ENCODE measurements around the gene IL1RAPL2.

Gene IL1RAPL2

GRCh38 chrX:105282077-105282476 lies 716.1 kb downstream of the IL1RAPL2 start:
- Histone ChIP-seq H3K4me2 (ENCODE audit: low read length) (no peak overlapping the region), H3K27me3 (ENCODE audit: control insufficient read depth, low read length) (no peaks in the 10 kb centered on the region), H3K36me3 (ENCODE audit: control insufficient read depth, low read length) (no peaks in the 10 kb centered on the region), H3K4me3 (ENCODE audit: low read length) (no peak overlapping the region), H3K79me2 (ENCODE audit: control insufficient read depth, low read length) (no peaks in the 10 kb centered on the region), H4K20me1 (ENCODE audit: control insufficient read depth, insufficient read depth, low read depth, low read length) (no peaks in the 10 kb centered on the region), H3K4me1 (ENCODE audit: control insufficient read depth, low read length) (no peaks in the 10 kb centered on the region), H3F3A (ENCODE audit: control insufficient read depth, insufficient read depth) (no peaks in the 10 kb centered on the region), H3K9me2 (replicated peaks; ENCODE audit: control insufficient read depth, low read length) (no peaks in the 10 kb centered on the region), H3K9me3 (ENCODE audit: control insufficient read depth, insufficient read depth, low read length) (no peaks in the 10 kb centered on the region), H3K27ac (ENCODE audit: low read depth, low read length) (no peak overlapping the region)
- no peak for TF ChIP-seq EZH2phosphoT487 (IDR thresholded peaks at IDR 0.05; ENCODE audit: borderline replicate concordance, low read length)
- no peak for TF ChIP-seq CTCF (IDR thresholded peaks at IDR 0.05; ENCODE audit: low read depth, low read length, poor library complexity, severe bottlenecking)

- H3F3A ChIP-seq (ENCODE audit: control insufficient read depth, insufficient read depth): no peaks in the 10 kb centered on the region
- H3K4me3 ChIP-seq (ENCODE audit: low read length): no peak overlapping the region
- no peaks in the 10 kb centered on the region for H4K20me1 ChIP-seq (ENCODE audit: control insufficient read depth, insufficient read depth, low read depth, low read length)
- H3K79me2 ChIP-seq (ENCODE audit: control insufficient read depth, low read length): no peaks in the 10 kb centered on the region
- no peaks in the 10 kb centered on the region for H3K4me1 ChIP-seq (ENCODE audit: control insufficient read depth, low read length)
- no peaks in the 10 kb centered on the region for H3K27me3 ChIP-seq (ENCODE audit: control insufficient read depth, low read length)
- no peaks in the 10 kb centered on the region for H3K9me2 ChIP-seq (replicated peaks; ENCODE audit: control insufficient read depth, low read length)
- no peaks in the 10 kb centered on the region for H3K36me3 ChIP-seq (ENCODE audit: control insufficient read depth, low read length)
- no peak overlapping the region for H3K27ac ChIP-seq (ENCODE audit: low read depth, low read length)
- TF ChIP-seq CTCF (IDR thresholded peaks at IDR 0.05; ENCODE audit: low read depth, low read length, poor library complexity, severe bottlenecking): no peak
- TF ChIP-seq EZH2phosphoT487 (IDR thresholded peaks at IDR 0.05; ENCODE audit: borderline replicate concordance, low read length): no peak
- H3K9me3 ChIP-seq (ENCODE audit: control insufficient read depth, insufficient read depth, low read length): no peaks in the 10 kb centered on the region
- H3K4me2 ChIP-seq (ENCODE audit: low read length): no peak overlapping the region
These were observed 731.0 kb downstream of the IL1RAPL2 start for GRCh38 chrX:105297041-105297440.

- no peak overlapping the region for H3K4me2 ChIP-seq (ENCODE audit: low read length)
- no peak overlapping the region for H3K27ac ChIP-seq (ENCODE audit: low read depth, low read length)
- no peaks in the 10 kb centered on the region for H3K9me2 ChIP-seq (replicated peaks; ENCODE audit: control insufficient read depth, low read length)
- no peaks in the 10 kb centered on the region for H3F3A ChIP-seq (ENCODE audit: control insufficient read depth, insufficient read depth)
- no peaks in the 10 kb centered on the region for H4K20me1 ChIP-seq (ENCODE audit: control insufficient read depth, insufficient read depth, low read depth, low read length)
- TF ChIP-seq CTCF (IDR thresholded peaks at IDR 0.05; ENCODE audit: low read depth, low read length, poor library complexity, severe bottlenecking) (no peak), EZH2phosphoT487 (IDR thresholded peaks at IDR 0.05; ENCODE audit: borderline replicate concordance, low read length) (no peak)
- no peaks in the 10 kb centered on the region for H3K27me3 ChIP-seq (ENCODE audit: control insufficient read depth, low read length)
- H3K4me1 ChIP-seq (ENCODE audit: control insufficient read depth, low read length): no peaks in the 10 kb centered on the region
- no peaks in the 10 kb centered on the region for H3K36me3 ChIP-seq (ENCODE audit: control insufficient read depth, low read length)
- H3K9me3 ChIP-seq (ENCODE audit: control insufficient read depth, insufficient read depth, low read length): no peaks in the 10 kb centered on the region
- H3K79me2 ChIP-seq (ENCODE audit: control insufficient read depth, low read length): no peaks in the 10 kb centered on the region
- no peak overlapping the region for H3K4me3 ChIP-seq (ENCODE audit: low read length)
These were observed 733.3 kb downstream of the IL1RAPL2 start for GRCh38 chrX:105299286-105299685.

GRCh38 chrX:105302246-105302645 lies 736.2 kb downstream of the IL1RAPL2 start:
- no peaks in the 10 kb centered on the region for H3F3A ChIP-seq (ENCODE audit: control insufficient read depth, insufficient read depth)
- no peak overlapping the region for H3K4me3 ChIP-seq (ENCODE audit: low read length)
- H3K27me3 ChIP-seq (ENCODE audit: control insufficient read depth, low read length): no peaks in the 10 kb centered on the region
- H3K27ac ChIP-seq (ENCODE audit: low read depth, low read length): no peak overlapping the region
- TF ChIP-seq CTCF (IDR thresholded peaks at IDR 0.05; ENCODE audit: low read depth, low read length, poor library complexity, severe bottlenecking): no peak
- no peak for TF ChIP-seq EZH2phosphoT487 (IDR thresholded peaks at IDR 0.05; ENCODE audit: borderline replicate concordance, low read length)
- H3K9me3 ChIP-seq (ENCODE audit: control insufficient read depth, insufficient read depth, low read length): no peaks in the 10 kb centered on the region
- no peak overlapping the region for H3K4me2 ChIP-seq (ENCODE audit: low read length)
- no peaks in the 10 kb centered on the region for H3K79me2 ChIP-seq (ENCODE audit: control insufficient read depth, low read length)
- H3K4me1 ChIP-seq (ENCODE audit: control insufficient read depth, low read length): no peaks in the 10 kb centered on the region
- H3K9me2 ChIP-seq (replicated peaks; ENCODE audit: control insufficient read depth, low read length): no peaks in the 10 kb centered on the region
- no peaks in the 10 kb centered on the region for H3K36me3 ChIP-seq (ENCODE audit: control insufficient read depth, low read length)
- H4K20me1 ChIP-seq (ENCODE audit: control insufficient read depth, insufficient read depth, low read depth, low read length): no peaks in the 10 kb centered on the region

Measured in DOHH2 (cell line).